ENCODE results near the gene GRM7.

The GRM7 gene

GRCh38 chr3:7207928-7208327 is 347.0 kb downstream of the GRM7 start:
- TF ChIP-seq, protein P1, sequence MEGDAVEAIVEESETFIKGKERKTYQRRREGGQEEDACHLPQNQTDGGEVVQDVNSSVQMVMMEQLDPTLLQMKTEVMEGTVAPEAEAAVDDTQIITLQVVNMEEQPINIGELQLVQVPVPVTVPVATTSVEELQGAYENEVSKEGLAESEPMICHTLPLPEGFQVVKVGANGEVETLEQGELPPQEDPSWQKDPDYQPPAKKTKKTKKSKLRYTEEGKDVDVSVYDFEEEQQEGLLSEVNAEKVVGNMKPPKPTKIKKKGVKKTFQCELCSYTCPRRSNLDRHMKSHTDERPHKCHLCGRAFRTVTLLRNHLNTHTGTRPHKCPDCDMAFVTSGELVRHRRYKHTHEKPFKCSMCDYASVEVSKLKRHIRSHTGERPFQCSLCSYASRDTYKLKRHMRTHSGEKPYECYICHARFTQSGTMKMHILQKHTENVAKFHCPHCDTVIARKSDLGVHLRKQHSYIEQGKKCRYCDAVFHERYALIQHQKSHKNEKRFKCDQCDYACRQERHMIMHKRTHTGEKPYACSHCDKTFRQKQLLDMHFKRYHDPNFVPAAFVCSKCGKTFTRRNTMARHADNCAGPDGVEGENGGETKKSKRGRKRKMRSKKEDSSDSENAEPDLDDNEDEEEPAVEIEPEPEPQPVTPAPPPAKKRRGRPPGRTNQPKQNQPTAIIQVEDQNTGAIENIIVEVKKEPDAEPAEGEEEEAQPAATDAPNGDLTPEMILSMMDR (IDR thresholded peaks at IDR 0.05; ENCODE audit: low read depth, low read length, missing control alignments): no peak
- H3K4me3 ChIP-seq (ENCODE audit: low read depth, low read length): no peak overlapping the region
- DNase-seq (ENCODE audit: low read depth): no peak
- in situ Hi-C loops (cut with HindIII; ENCODE audit: low sequenced_read_pairs): no loop called here

DNA sequence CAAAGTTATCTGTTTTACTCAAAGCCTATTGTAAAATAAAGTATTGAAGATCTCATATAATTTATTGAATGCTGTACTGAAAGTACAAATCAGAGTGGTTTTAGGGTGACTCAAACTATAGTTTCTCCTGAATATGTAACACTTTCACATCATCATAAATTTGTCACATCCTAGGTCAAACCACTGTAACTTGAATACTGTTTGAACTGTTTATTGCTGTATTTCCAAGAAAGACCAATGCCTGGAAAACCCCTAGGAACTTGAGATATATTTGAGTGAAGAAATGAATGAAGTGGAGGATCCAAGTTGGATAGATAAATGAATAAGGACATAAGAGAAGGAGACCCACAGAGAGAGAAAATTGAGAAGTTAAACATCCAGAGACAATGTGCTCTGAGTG is 348.2 kb downstream of the GRM7 start:
- DNase-seq (ENCODE audit: low read depth): no peak
- H3K4me3 ChIP-seq (ENCODE audit: low read depth, low read length): no peak overlapping the region
- in situ Hi-C loops (cut with HindIII; ENCODE audit: low sequenced_read_pairs): no loop called here
- TF ChIP-seq, protein P1 (IDR thresholded peaks at IDR 0.05; ENCODE audit: low read depth, low read length, missing control alignments): no peak

GRCh38 chr3:7211740-7212139 is 350.8 kb downstream of the GRM7 start:
- no peak for DNase-seq (ENCODE audit: low read depth)
- TF ChIP-seq, protein P1 (IDR thresholded peaks at IDR 0.05; ENCODE audit: low read depth, low read length, missing control alignments): no peak
- no peak overlapping the region for H3K4me3 ChIP-seq (ENCODE audit: low read depth, low read length)
- in situ Hi-C loops (cut with HindIII; ENCODE audit: low sequenced_read_pairs): no loop called here

GRCh38 chr3:7215706-7216105 is 354.8 kb downstream of the GRM7 start:
- TF ChIP-seq, protein P1 (IDR thresholded peaks at IDR 0.05; ENCODE audit: low read depth, low read length, missing control alignments): no peak
- no peak overlapping the region for H3K4me3 ChIP-seq (ENCODE audit: low read depth, low read length)
- no peak for DNase-seq (ENCODE audit: low read depth)
- in situ Hi-C loops (cut with HindIII; ENCODE audit: low sequenced_read_pairs): no loop called here

GRCh38 chr3:7226393-7226792 is 365.5 kb downstream of the GRM7 start:
- DNase-seq (ENCODE audit: low read depth): no peak
- H3K4me3 ChIP-seq (ENCODE audit: low read depth, low read length): no peak overlapping the region
- TF ChIP-seq, protein P1 (IDR thresholded peaks at IDR 0.05; ENCODE audit: low read depth, low read length, missing control alignments): no peak
- in situ Hi-C loops (cut with HindIII; ENCODE audit: low sequenced_read_pairs): no loop called here

DNA sequence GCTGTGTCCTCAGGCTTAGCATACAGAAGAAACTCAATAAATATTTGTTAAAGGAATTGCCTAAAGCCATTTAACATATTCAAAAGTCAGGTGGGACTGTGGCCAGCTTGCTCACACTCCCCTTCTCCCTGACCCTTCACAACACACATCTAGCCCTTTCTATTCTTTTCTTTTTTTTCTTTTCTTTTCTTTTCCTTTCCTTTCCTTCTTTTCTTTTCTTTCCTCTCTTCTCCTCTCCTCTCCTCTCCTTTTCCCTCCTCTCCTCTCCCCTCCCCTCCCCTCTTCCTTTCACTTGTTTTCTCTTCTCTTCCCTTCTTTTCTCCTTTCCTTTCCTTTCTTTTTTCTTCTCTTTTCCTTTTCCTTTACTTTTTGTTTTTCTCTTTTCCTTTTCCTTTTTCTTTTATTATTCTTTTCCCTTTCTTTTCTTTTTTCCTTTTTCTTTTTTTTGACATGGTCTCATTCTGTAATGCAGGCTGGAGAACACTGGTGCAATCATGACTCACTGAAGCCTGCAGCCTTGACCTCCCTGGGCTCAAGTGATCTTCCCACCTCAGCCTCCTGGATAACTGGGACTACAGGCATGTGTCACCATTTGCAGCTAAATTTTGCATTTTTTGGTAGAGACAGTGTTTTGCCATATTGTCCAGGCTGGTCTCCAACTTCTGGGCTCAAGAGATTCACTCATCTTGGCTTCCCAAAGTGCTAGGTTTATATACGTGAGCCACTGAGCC is 377.8 kb downstream of the GRM7 start:
- TF ChIP-seq, protein P1 (IDR thresholded peaks at IDR 0.05; ENCODE audit: low read depth, low read length, missing control alignments): no peak

More for the DNA sequence above, 377.8 kb downstream of the GRM7 start:
- in situ Hi-C loops (cut with HindIII; ENCODE audit: low sequenced_read_pairs): no loop called here
- no peak overlapping the region for H3K4me3 ChIP-seq (ENCODE audit: low read depth, low read length)
- DNase-seq (ENCODE audit: low read depth): no peak
